GM19467 (cell line): ENCODE data around the gene TMBIM1.
A peak's percentile ranks its signal among the peaks of the same experiment; 100 is the strongest.

Experiments
- ATAC-seq: cut with Tn5 transposase; IDR thresholded peaks from one replicate; pipeline ENCODE4 v1.9.1; 2021; ENCODE audit warnings: mild to moderate bottlenecking, moderate library complexity; ENCODE audit not compliant: unreplicated experiment

Gene TMBIM1, protein sequence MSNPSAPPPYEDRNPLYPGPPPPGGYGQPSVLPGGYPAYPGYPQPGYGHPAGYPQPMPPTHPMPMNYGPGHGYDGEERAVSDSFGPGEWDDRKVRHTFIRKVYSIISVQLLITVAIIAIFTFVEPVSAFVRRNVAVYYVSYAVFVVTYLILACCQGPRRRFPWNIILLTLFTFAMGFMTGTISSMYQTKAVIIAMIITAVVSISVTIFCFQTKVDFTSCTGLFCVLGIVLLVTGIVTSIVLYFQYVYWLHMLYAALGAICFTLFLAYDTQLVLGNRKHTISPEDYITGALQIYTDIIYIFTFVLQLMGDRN

DNA sequence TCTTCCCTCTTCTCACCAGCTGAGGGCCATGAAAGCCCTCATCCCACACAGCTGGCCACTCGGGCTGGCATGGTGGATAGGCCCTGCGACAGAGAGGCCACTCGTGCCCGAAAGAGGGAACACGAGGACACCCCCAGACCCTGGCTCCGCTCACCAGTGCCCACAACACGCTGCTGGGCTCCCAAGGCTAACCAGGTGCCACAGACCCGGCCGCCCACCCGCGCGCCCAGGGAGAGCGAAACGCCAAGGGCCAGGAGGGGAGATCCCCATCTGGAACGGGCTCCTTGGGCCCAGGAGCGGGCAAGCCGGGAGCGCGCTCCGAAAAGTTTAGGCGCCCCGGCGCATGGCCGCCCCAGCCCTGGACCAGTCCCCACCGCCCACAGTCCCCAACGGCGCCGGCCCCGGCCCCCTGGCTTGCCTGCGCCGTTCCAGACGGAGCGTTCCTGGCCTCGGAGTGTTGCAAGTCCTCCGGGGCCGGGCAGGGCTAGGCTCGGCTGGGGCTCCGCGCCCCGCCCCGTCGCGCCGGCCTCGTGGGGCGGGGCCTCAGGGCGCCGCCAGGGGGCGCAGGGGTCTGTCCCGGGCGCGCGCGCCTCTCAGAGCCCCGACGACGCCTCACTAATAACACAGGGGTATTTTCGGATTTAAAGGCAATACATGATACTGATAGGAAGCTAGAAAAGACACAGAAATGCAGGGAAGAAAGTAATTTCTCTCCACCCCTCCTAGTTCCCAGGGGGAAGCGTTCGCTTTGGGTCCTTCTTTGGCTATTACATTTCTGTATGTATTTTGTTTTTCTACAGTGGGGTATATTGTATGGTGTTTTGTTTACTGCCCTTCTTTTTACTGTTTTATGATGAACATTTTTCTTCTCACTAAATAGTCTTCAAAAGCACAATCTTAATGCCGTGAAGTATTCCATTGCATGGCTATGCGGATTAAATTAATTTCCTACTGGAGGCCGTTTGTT lies at the start of gene TMBIM1:
TSS of gene TMBIM1 (minus strand) at position 456 of the 967 bp plus-strand sequence. CDS start 10,362 bp downstream, outside the sequence.
- ATAC-seq: peak; percentile 70

DNA sequence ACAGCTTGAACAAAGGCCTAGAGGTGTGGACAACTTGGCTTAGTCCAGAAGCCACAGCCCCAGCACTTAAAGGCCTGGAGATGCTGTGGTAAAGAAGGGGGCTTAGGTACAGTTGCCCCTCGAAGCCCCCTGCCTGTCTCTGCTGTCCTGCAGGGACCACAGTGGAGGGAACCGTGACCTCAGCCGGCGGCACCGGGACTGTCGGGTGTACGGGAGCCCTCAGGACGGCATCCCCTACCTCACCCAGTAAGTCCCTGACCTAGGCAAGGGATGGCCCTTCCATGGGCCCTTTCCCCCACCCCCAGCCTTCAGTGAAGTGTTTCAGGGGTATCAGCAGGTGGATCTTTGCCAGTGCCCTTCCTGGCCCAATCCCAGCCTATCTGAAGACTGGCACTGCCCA lies 49.1 kb upstream of the TMBIM1 start:
- ATAC-seq: no peak

GRCh38 chr2:218340656-218341055 lies 48.4 kb upstream of the TMBIM1 start:
- ATAC-seq: no peak

DNA sequence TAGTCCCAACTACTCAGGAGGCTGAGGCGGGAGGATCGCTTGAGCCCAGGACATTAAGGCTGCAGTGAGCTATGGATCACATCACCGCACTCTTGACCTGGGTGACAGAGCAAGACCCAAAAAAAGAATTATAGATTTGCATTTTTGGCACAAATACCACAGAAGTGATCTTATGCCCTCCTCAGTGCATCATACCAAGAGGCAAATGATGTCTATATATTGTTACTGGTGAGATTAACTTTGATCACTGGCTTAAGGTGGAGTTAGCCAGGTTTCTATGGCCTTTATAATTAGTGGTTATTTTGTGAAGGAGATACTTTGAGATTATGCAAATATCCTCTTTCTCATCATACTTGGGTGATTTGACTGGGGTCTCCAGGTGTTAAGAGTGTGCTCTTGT lies 42.2 kb upstream of the TMBIM1 start:
- ATAC-seq: no peak

- ATAC-seq: no peak
Observed at GRCh38 chr2:218332920-218333645, 40.8 kb upstream of the TMBIM1 start.

GRCh38 chr2:218332288-218332687 lies 40.0 kb upstream of the TMBIM1 start:
- no peak for ATAC-seq

DNA sequence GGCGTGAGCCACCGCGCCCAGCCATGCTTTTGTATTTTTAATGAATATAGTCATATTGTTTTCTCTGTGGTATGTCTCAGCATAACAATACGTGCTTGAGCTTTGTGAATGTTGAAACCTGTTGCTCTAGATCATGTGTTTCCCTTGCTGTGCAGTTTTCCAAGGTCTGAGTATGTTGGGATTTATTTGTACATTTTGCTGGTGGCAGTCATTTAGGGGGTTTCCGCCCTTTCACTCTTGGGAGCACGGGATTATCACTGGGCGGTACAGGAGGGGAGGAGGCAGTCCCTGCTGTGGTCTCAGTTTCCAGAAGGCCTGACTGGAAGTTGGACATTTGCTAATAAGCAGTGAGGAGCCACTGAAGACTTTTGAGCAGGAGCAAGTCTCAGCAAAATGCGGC lies 39.4 kb upstream of the TMBIM1 start:
- no peak for ATAC-seq

DNA sequence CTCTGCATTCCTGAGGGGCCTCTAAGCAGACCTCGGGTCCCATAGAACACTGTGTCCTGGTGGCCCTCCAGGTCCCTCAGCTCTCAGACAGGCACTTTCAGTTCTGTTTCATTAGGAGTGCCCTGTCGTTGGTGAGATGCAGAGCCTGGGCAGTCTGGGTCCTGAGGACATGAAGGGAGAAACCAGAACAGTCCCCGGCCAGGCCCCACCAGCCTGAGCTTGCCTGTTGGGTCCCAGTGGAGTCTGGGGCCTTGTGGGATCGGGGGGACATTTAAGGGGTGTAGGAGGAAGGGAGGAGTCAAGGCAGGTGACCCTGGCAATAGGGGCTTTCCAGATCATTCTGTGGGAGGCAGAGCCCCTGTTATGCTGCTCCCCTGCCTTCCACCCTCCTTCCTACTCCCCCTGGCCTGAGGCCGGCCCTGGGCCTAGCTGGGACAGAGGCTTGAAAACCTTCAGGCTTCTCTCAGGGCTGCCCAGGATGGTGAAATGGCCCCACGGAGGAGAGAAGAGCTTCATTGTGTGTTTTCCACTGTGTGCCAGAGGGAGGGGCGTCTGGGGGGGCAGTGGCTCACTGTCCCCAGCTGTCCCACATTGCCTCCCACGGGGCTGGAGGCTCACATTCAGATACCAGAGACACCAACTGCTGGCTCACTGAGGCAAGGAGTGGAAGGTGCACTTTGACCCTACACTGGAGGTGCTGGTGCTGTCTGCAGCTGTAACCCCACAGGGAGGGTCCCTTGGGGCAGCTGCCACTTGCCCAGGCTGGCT lies 37.7 kb upstream of the TMBIM1 start:
- ATAC-seq: peak; percentile 37

DNA sequence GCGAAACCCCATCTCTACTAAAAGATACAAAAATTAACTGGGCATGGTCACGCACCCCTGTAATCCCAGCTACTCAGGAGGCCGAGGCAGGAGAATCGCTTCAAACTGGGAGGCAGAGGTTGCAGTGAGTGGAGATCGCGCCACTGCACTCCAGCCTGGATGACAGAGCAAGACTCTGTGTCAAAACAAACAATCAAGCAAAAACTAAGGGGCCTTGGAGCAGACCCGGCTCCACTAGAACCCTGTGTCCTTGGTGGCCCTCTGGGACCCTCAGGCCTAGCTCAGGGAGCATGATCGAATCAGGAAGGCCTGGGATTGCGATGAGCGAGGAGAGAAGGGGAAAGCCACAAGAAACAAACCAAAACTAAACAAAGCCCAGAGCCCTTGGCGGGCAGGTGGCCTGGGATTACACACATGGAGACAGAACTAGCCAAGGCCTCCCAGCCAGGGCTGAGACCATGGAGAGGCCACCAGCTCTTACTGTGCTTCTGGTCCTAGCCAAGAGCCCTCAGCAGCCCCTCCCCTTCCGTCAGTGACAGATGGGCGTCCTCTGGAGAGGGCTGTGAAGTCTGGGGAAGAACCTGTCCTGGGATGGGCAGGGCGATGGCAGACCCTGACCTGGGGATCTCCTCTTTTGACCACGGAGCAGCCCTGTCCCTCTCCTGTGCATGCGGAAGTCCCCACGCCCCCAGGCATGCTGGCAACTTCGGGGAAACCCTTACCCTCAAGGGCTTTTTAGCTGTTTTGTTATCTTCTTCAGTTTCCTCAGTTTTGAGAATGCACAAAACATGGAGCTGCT lies 36.9 kb upstream of the TMBIM1 start:
- ATAC-seq: peak; percentile 22

GRCh38 chr2:218328294-218328693 lies 36.0 kb upstream of the TMBIM1 start:
- ATAC-seq: no peak

DNA sequence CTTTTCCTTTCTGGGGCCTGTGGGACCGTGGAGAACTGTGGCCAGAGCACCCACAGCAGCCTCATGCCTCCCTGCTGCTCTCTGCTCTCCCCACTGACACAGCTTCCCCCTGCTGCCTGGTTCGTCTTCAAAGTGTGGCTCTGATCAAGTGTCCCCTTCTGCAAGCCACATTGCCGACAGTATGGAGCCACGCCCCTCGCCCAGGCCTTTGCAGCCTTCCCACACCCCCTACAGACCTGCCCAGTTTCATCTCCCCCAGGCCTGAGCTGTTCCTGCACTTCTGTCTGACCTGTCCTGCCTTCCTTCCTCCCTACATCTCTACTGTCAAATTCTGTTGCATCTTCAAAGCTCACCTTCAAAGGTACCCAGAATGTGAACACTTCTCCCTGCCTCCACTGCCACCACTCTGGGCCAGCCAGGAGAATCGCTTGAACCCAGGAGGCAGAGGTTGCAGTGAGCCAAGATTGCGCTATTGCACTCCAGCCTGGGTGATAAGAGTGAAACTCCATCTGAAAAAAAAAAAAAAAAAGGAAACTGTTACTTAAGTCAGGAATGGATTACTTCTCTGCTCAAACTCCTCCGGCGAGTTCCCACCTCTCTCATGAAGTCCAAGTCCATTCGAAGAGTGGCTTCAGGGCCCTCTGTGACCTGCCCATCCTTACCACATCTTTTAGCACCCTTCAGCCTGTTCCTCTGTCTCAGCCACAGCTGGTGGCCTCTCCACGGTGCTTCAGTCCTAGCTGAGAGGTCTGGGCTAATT lies 35.3 kb upstream of the TMBIM1 start:
- ATAC-seq: no peak

- ATAC-seq: no peak
Observed at GRCh38 chr2:218326315-218326714, 34.0 kb upstream of the TMBIM1 start.

DNA sequence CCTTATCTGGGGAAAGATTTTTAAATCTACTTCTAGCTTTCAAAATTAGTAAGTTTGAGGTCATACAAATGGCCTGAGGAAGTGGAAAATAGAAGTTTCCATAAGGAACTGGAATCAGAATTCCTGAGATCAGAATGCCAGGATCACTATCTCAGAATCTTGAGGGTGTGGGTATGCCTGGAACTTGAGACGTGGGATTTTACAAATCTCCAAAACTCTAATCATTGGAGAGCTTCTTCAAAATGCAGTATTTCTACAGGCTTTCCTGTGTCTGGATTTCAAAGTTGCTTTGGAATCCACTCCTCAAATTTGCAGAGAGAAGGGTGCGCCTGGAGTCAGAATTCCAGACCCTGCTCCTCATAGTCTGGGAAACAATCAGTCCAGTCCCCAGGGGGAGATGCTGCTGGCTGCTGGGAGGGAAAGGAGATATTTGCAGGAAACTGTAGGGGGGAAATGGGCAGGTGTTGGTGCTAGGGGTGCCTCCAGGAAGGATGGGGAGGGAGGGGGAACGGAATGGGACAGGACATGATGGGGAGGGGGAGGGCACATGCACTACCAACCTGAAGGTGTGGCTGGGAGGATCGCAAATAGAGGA lies 33.4 kb upstream of the TMBIM1 start:
- no peak for ATAC-seq

DNA sequence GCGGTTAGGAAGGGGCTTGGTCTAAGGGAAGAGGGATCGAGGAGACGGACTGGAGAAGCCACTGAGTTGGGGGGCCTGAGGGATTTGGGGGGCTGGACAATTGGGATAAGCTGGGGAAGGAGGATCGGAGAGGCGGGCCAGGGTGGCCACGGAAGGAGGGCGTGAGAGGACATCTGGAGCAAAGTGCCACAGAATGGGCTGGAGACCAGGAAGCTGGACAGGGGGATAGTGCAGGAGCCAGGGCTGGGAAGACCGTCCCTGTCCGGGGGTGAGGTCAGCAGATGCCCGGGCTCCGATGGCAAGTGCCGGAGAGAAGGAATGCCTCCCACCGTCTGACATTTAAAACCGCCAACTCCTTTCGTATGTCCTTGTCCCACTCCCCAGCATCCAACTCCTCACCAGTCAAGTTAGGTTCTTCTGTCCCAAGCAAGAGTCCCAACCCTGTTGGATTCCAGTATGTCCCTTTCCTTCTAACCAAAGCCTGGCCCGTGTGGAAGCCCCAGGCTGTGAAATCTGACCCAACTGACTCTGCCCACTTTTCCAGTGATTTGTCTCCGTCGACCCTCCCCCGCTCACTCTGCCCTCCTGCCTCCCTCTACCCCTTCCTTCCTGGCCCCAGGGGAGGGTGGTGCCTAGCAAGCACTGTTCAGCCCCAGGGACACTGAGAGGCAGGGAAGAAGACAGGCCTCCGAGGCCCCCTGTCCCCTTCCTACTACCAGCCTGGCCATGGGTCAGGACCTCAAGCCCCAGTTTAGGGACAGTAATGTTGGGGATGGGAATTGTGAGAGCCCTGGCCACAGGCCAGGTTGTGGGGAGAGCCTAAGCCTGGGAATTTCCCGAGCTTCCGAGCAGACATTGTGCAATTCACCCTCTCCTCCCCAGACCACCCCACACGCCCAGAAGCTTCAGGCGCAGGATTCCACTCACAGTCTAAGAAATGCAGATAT lies 31.5 kb upstream of the TMBIM1 start:
- ATAC-seq: no peak

GRCh38 chr2:218322768-218323525 lies 30.6 kb upstream of the TMBIM1 start:
- ATAC-seq: peak; percentile 72

- no peak for ATAC-seq
Observed at GRCh38 chr2:218320704-218321336, 28.5 kb upstream of the TMBIM1 start.
